HFFc6 (cell line): ENCODE data around the gene THRB. TPM values are rescaled to one million over a fixed set of nuclear protein-coding genes. Genes with fewer than 3 reads are reported as not detected.
A peak's percentile ranks its signal among the peaks of the same experiment; 100 is the strongest.

Experiments
- DNase-seq: peaks from one replicate; pipeline ENCODE4 v3.0.0-alpha.2; 2018
- H3K27ac Mint-ChIP-seq: 2 replicates; pipeline ENCODE4 v1.8.0; 2020; ENCODE audit warnings: mild to moderate bottlenecking, mixed read lengths
- H3K27me3 Mint-ChIP-seq: 2 replicates; pipeline ENCODE4 v1.8.0; 2021; ENCODE audit warnings: mild to moderate bottlenecking, moderate library complexity, mixed read lengths; ENCODE audit not compliant: insufficient read depth
- H3K36me3 Mint-ChIP-seq: 2 replicates; pipeline ENCODE4 v1.8.0; 2021; ENCODE audit warnings: low read depth, mixed read lengths
- H3K4me1 Mint-ChIP-seq: 2 replicates; pipeline ENCODE4 v1.8.0; 2020; ENCODE audit warnings: low read depth, mixed read lengths
- H3K4me3 Mint-ChIP-seq: 2 replicates; pipeline ENCODE4 v1.8.0; 2020; ENCODE audit warnings: mild to moderate bottlenecking, moderate library complexity, mixed read lengths
- H3K9me3 Mint-ChIP-seq: 2 replicates; pipeline ENCODE4 v1.8.0; 2020; ENCODE audit warnings: mild to moderate bottlenecking, mixed read lengths
- total RNA-seq, 6 experiments: library from RNA; stranded (reverse); fragmentation: NEBNext Ultra II Directional; extraction: Animal tissue kit (Norgen Biotek cat#: 25700); gene quantifications; 2 replicates in 1 of 6; 3 replicates in 5 of 6; pipeline ENCODE4 v1.2.3, GENCODE V29; 2021
- TF ChIP-seq, protein P1 (sequence below): fragments of 200-600 bp; sonication (generic); IDR thresholded peaks from 2 replicates; pipeline ENCODE4 v1.5.0; 2021; ENCODE audit warnings: antibody characterized with exemption, mild to moderate bottlenecking

The THRB gene
- total RNA-seq, 6 experiments from 2014 or later = not detected

DNA sequence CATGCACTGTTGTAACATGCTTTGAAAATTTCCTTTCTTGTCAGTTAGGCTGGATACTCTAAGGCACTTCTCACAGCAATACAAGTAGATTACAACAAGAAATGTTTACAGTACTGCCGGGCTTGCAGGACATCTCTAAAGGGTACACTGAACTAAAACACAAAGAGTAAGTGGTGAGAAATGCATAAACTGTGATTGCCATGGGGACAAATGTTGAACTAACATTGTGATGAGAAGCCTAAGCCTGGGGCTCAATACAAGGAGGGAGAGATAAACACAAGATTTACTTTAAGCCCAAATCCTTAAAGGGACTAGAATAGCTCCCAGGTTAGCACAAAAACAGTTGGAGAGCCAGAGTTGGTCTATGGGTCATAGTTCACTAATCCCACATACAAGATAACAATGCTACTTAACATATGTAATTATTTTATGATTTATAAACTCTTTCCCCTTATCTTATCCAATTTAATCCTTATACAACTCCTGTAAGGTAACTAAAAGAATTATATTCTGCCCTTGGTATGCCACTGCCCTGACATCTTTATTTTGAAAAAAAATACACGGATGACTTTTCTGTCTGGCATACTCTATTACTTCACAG is 126.9 kb downstream of the THRB start:
- no peak for DNase-seq
- no peaks in the 10 kb centered on the region; the same call in 1 of the 2 replicates for H3K27me3 Mint-ChIP-seq
- TF ChIP-seq, protein P1, sequence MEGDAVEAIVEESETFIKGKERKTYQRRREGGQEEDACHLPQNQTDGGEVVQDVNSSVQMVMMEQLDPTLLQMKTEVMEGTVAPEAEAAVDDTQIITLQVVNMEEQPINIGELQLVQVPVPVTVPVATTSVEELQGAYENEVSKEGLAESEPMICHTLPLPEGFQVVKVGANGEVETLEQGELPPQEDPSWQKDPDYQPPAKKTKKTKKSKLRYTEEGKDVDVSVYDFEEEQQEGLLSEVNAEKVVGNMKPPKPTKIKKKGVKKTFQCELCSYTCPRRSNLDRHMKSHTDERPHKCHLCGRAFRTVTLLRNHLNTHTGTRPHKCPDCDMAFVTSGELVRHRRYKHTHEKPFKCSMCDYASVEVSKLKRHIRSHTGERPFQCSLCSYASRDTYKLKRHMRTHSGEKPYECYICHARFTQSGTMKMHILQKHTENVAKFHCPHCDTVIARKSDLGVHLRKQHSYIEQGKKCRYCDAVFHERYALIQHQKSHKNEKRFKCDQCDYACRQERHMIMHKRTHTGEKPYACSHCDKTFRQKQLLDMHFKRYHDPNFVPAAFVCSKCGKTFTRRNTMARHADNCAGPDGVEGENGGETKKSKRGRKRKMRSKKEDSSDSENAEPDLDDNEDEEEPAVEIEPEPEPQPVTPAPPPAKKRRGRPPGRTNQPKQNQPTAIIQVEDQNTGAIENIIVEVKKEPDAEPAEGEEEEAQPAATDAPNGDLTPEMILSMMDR = no peak

DNA sequence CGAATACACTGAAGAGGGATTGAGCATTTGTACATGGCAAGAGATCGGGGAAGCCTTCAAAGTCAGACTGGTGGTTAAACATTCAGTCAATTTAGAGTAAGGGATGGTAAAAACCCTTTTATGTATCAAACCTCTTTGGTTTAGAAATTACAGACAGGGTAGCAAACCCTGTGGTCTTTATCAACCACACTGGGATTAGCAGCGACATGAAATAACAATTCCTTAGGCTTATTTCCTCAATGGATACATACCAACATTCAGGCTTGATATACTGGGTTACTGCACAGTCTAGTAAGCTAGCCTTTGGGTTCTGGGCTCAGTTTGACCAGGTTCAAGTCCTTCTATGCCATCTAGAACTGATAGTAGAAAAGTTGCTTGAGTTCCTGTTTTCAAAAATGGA is 127.4 kb downstream of the THRB start:
- Mint-ChIP-seq H3K9me3 (no peaks in the 10 kb centered on the region; the same call in 1 of the 2 replicates), H3K4me3 (no peak overlapping the region), H3K4me1 (peaks cover 11% of the 10 kb centered on the region; the same call in 1 of the 2 replicates), H3K36me3 (no peaks in the 10 kb centered on the region), H3K27ac (no peak overlapping the region), H3K27me3 (no peaks in the 10 kb centered on the region; the same call in 1 of the 2 replicates)
- DNase-seq = no peak
- TF ChIP-seq, protein P1 = no peak

More for the DNA sequence above, 126.9 kb downstream of the THRB start:
- H3K36me3 Mint-ChIP-seq = no peaks in the 10 kb centered on the region
- H3K4me1 Mint-ChIP-seq = peaks cover 11% of the 10 kb centered on the region; the same call in 1 of the 2 replicates
- no peak overlapping the region for H3K4me3 Mint-ChIP-seq
- no peaks in the 10 kb centered on the region; the same call in 1 of the 2 replicates for H3K9me3 Mint-ChIP-seq
- H3K27ac Mint-ChIP-seq = no peak overlapping the region

- Mint-ChIP-seq H3K4me1 (peaks cover 11% of the 10 kb centered on the region; the same call in 1 of the 2 replicates), H3K9me3 (no peaks in the 10 kb centered on the region; the same call in 1 of the 2 replicates), H3K27me3 (no peaks in the 10 kb centered on the region; the same call in 1 of the 2 replicates), H3K36me3 (no peaks in the 10 kb centered on the region), H3K4me3 (no peak overlapping the region; the same call in 1 of the 2 replicates), H3K27ac (no peak overlapping the region)
- DNase-seq = peak; percentile 73
- TF ChIP-seq, protein P1 = no peak; the same call in 1 of the 2 replicates
Observed at GRCh38 chr3:24365168-24365567, 129.5 kb downstream of the THRB start.

- no peaks in the 10 kb centered on the region; the same call in 1 of the 2 replicates for H3K9me3 Mint-ChIP-seq
- H3K4me1 Mint-ChIP-seq = peaks cover 11% of the 10 kb centered on the region; the same call in 1 of the 2 replicates
- no peak for DNase-seq
- H3K36me3 Mint-ChIP-seq = no peaks in the 10 kb centered on the region
- no peak overlapping the region for H3K4me3 Mint-ChIP-seq
- TF ChIP-seq, protein P1 = no peak
- H3K27me3 Mint-ChIP-seq = no peaks in the 10 kb centered on the region; the same call in 1 of the 2 replicates
- H3K27ac Mint-ChIP-seq = no peak overlapping the region
Observed at GRCh38 chr3:24364359-24364758, 130.3 kb downstream of the THRB start.

DNA sequence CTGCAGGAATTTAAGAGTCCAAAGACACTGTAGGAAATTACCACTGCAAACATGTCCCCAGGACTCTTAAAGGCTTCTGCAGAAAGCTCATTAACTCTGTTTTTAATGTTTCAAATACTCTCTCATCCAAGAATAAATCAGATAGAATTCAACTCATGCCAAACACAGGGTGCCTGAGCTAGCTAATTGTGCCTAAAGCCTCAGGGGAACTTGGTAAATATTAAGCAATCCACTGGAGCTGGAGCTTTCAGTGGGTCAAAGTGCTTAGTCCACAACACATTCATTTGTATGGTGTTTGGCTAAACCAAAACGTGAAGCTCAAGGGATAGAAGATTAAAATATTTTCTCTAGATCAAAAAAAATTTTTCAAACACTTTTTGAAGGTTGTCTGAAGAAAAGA is 131.4 kb downstream of the THRB start:
- TF ChIP-seq, protein P1 = no peak
- H3K9me3 Mint-ChIP-seq = no peaks in the 10 kb centered on the region; the same call in 1 of the 2 replicates
- no peak overlapping the region for H3K4me3 Mint-ChIP-seq
- no peak overlapping the region for H3K27ac Mint-ChIP-seq
- H3K27me3 Mint-ChIP-seq = no peaks in the 10 kb centered on the region; the same call in 1 of the 2 replicates
- no peak for DNase-seq
- no peaks in the 10 kb centered on the region; the same call in 1 of the 2 replicates for H3K36me3 Mint-ChIP-seq
- H3K4me1 Mint-ChIP-seq = peaks cover 11% of the 10 kb centered on the region; the same call in 1 of the 2 replicates
